ENCODE measurements around the gene FGGY.

- TF ChIP-seq HMGA2 (CRISPR knock-in tag; IDR thresholded peaks at IDR 0.05) (no peak), USF1 (CRISPR knock-in tag; IDR thresholded peaks at IDR 0.05) (no peak)
Observed at GRCh38 chr1:59391212-59392179, 94.6 kb downstream of the FGGY start.

Measured in WTC11 (cell line).